ENCODE data around the gene DDX54.

DDX54 gene

DNA sequence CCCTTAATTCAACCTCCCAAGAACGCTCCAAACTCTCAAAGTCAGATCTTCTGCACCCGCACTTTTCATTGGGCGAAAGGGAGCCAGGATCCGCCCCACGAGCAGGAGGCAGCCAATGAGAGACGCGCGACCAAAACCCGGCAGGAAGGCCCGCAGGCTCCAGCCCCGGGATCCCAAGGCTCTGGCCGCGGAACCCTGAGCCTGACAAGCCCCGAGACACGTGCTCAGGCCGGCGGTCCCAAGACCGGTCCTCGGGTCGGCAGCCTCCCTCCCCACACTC lies 438 bp downstream of the DDX54 start:
- DNase-seq (ENCODE audit: low read depth in 1 of 2, low spot score in 1 of 2): peak; percentile 85 to 93
- Histone ChIP-seq H3K27me3 (ENCODE audit: insufficient read depth, poor library complexity, severe bottlenecking) (no peaks in the 10 kb centered on the region), H3K27ac (replicated peaks) (peak overlapping the region; percentile 99)

DNA sequence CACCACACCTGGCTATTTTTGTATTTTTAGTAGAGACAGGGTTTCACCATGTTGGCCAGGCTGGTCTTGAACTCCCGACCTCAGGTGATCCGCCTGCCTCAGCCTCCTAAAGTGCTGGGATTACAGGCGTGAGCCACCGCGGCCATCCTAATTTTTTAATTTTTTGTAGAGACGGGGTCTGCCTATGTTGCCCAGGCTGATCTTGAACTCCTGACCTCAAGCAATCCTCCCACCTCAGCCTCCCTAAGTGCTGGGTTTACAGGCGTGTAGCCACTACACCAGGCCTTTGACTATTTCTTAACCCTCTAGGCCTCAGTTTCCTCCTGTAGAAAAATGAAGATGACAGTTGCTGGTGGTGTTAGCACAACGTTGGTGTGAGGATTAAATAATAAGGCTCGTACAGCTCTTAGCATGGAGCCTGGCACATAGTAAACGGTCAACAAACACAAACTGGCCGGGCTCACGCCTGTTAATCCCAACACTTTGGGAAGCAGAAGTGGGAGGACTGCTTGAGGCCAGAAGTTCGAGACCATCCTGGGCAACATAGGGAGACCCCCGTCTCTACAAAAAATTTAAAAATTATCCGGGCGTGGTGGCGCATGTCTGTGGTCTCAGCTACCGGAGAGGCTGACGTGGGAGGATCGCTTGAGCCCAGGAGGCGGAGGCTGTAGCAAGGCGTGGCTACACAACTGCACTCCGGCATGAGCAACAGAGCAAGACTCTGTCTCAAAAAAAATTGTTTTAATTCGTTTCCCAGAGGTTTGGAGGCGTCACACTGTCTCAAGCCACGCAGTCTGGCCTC lies 979 bp downstream of the DDX54 start:
- H3K27me3 ChIP-seq (ENCODE audit: insufficient read depth, poor library complexity, severe bottlenecking): no peaks in the 10 kb centered on the region
- H3K27ac ChIP-seq (replicated peaks): peak overlapping the region; percentile 99
- DNase-seq (ENCODE audit: low read depth in 1 of 2, low spot score in 1 of 2): no peak
- TF ChIP-seq POLR2AphosphoS5 (IDR thresholded peaks at IDR 0.05; ENCODE audit: low read depth) (no peak; the same call in 1 of the 2 replicates), GABPA (IDR thresholded peaks at IDR 0.05; ENCODE audit: low read depth) (no peak), SPI1 (IDR thresholded peaks at IDR 0.05; ENCODE audit: borderline replicate concordance, low read depth) (no peak)
- TF ChIP-seq, protein P1, sequence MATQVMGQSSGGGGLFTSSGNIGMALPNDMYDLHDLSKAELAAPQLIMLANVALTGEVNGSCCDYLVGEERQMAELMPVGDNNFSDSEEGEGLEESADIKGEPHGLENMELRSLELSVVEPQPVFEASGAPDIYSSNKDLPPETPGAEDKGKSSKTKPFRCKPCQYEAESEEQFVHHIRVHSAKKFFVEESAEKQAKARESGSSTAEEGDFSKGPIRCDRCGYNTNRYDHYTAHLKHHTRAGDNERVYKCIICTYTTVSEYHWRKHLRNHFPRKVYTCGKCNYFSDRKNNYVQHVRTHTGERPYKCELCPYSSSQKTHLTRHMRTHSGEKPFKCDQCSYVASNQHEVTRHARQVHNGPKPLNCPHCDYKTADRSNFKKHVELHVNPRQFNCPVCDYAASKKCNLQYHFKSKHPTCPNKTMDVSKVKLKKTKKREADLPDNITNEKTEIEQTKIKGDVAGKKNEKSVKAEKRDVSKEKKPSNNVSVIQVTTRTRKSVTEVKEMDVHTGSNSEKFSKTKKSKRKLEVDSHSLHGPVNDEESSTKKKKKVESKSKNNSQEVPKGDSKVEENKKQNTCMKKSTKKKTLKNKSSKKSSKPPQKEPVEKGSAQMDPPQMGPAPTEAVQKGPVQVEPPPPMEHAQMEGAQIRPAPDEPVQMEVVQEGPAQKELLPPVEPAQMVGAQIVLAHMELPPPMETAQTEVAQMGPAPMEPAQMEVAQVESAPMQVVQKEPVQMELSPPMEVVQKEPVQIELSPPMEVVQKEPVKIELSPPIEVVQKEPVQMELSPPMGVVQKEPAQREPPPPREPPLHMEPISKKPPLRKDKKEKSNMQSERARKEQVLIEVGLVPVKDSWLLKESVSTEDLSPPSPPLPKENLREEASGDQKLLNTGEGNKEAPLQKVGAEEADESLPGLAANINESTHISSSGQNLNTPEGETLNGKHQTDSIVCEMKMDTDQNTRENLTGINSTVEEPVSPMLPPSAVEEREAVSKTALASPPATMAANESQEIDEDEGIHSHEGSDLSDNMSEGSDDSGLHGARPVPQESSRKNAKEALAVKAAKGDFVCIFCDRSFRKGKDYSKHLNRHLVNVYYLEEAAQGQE (IDR thresholded peaks at IDR 0.05; ENCODE audit: insufficient replicate concordance, low read depth): no peak
- TF ChIP-seq, protein P2, sequence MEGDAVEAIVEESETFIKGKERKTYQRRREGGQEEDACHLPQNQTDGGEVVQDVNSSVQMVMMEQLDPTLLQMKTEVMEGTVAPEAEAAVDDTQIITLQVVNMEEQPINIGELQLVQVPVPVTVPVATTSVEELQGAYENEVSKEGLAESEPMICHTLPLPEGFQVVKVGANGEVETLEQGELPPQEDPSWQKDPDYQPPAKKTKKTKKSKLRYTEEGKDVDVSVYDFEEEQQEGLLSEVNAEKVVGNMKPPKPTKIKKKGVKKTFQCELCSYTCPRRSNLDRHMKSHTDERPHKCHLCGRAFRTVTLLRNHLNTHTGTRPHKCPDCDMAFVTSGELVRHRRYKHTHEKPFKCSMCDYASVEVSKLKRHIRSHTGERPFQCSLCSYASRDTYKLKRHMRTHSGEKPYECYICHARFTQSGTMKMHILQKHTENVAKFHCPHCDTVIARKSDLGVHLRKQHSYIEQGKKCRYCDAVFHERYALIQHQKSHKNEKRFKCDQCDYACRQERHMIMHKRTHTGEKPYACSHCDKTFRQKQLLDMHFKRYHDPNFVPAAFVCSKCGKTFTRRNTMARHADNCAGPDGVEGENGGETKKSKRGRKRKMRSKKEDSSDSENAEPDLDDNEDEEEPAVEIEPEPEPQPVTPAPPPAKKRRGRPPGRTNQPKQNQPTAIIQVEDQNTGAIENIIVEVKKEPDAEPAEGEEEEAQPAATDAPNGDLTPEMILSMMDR (IDR thresholded peaks at IDR 0.05; ENCODE audit: insufficient read depth, low read length): no peak
- H3K4me3 ChIP-seq (replicated peaks; ENCODE audit: insufficient read depth, low read length): peak overlapping the region; percentile 87

More for the DNA sequence above, 438 bp downstream of the DDX54 start:
- TF ChIP-seq POLR2AphosphoS5 (IDR thresholded peaks at IDR 0.05; ENCODE audit: low read depth) (peak; percentile 58; the same call in 1 of the 2 replicates), SPI1 (IDR thresholded peaks at IDR 0.05; ENCODE audit: borderline replicate concordance, low read depth) (no peak)
- peak overlapping the region; percentile 87 for H3K4me3 ChIP-seq (replicated peaks; ENCODE audit: insufficient read depth, low read length)

DNA sequence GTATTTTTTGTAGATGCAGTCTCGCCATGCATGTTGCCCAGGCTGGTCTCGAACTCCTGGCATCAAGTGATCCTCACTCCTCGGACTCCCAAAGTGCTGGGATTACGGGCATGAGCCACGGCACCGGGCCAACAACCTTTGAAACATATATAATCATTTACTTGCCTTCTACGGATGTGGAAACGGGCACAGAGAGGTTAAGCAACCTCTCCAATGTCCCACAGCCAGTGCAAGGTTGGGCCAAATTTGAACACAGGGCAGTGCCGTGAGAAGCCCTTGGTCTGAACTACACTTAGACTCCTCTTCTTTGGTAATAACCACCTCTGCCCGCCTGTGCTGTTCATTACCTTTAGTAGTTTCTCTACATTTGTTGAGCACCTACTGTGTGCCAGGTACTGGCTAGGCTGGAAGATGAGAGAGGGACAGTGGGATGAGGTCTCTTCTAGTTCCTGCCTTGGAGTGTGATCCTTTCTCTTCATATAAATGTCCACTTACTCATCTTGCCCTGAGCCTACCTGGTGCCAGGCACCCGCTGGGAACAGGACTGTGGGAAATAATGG lies 2.2 kb downstream of the DDX54 start:
- H3K27ac ChIP-seq (replicated peaks): no peak overlapping the region
- DNase-seq (ENCODE audit: low read depth in 1 of 2, low spot score in 1 of 2): no peak
- TF ChIP-seq, protein P2 (IDR thresholded peaks at IDR 0.05; ENCODE audit: insufficient read depth, low read length): no peak
- TF ChIP-seq, protein P1 (IDR thresholded peaks at IDR 0.05; ENCODE audit: insufficient replicate concordance, low read depth): no peak
- no peak for TF ChIP-seq GABPA (IDR thresholded peaks at IDR 0.05; ENCODE audit: low read depth)
- no peak for TF ChIP-seq POLR2AphosphoS5 (IDR thresholded peaks at IDR 0.05; ENCODE audit: low read depth)
- no peak for TF ChIP-seq SPI1 (IDR thresholded peaks at IDR 0.05; ENCODE audit: borderline replicate concordance, low read depth)
- H3K27me3 ChIP-seq (ENCODE audit: insufficient read depth, poor library complexity, severe bottlenecking): no peaks in the 10 kb centered on the region
- H3K4me3 ChIP-seq (replicated peaks; ENCODE audit: insufficient read depth, low read length): no peak overlapping the region

DNA sequence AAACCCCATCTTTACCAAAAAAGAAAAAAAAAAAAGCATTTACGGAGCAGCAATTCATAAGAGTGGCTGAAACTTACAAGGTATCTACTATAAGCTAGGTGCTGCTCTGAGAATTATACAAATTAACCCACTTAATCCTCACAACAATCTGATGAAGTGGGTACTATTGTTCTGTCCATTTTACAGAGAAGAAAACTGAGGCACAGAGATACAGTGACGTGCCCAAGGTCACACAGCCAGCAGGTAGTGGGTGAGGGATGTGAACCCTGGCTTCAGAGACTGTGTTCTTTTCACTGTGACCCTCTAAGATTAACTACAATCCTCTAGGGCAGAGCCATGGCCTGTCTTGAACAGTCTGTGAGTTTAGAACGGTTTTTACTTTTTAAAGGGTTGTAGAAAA lies 3.3 kb downstream of the DDX54 start:
- Histone ChIP-seq H3K27me3 (ENCODE audit: insufficient read depth, poor library complexity, severe bottlenecking) (no peaks in the 10 kb centered on the region), H3K27ac (replicated peaks) (no peak overlapping the region), H3K4me3 (replicated peaks; ENCODE audit: insufficient read depth, low read length) (no peak overlapping the region)
- DNase-seq (ENCODE audit: low read depth in 1 of 2, low spot score in 1 of 2): no peak
- TF ChIP-seq, protein P2 (IDR thresholded peaks at IDR 0.05; ENCODE audit: insufficient read depth, low read length): no peak
- TF ChIP-seq SPI1 (IDR thresholded peaks at IDR 0.05; ENCODE audit: borderline replicate concordance, low read depth): no peak
- TF ChIP-seq POLR2AphosphoS5 (IDR thresholded peaks at IDR 0.05; ENCODE audit: low read depth): no peak
- TF ChIP-seq, protein P1 (IDR thresholded peaks at IDR 0.05; ENCODE audit: insufficient replicate concordance, low read depth): no peak
- no peak for TF ChIP-seq GABPA (IDR thresholded peaks at IDR 0.05; ENCODE audit: low read depth)

Data from HL-60 (cell line).